Subcutaneous adipose tissue (tissue), 4 donors: ENCODE results near the gene CREB3L2. TPM values are rescaled to one million over a fixed set of nuclear protein-coding genes. Genes with fewer than 3 reads are reported as not detected.

Experiments
- total RNA-seq, 4 donors: library from RNA; depleted of rRNA; stranded (reverse); fragments of >200 nt; gene quantifications; one replicate each; pipeline ENCODE4 v1.1.0, GENCODE V29; 2016
- TF ChIP-seq, protein P1 (sequence below): fragments of 450-650 bp; IDR thresholded peaks from one replicate; pipeline ENCODE4 v1.5.1; 2016; ENCODE audit warnings: low read depth, mild to moderate bottlenecking, control low read depth, antibody characterized with exemption, moderate library complexity

CREB3L2 gene
- total RNA-seq, 4 donors from 2014 or later = 26.9 to 78.4 (median 30.8) TPM

DNA sequence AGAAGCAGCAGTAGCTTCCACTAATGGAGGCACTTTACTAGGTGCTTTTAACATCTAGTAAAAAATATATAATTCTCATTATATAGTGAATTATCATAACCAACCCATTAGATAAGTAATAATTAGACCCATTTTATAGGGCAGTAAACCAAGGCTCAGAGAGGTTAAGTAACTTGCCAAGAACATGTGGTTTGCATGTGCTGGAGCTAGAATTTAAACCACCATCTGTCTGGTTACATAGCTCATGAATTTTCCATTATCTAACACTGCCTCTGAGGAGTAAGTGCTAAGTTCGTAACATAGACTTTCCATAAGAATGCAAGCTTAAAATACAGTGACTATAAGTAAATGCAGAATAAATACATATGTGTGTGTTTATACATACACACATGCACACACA lies 41.9 kb downstream of the CREB3L2 start:
- TF ChIP-seq, protein P1, sequence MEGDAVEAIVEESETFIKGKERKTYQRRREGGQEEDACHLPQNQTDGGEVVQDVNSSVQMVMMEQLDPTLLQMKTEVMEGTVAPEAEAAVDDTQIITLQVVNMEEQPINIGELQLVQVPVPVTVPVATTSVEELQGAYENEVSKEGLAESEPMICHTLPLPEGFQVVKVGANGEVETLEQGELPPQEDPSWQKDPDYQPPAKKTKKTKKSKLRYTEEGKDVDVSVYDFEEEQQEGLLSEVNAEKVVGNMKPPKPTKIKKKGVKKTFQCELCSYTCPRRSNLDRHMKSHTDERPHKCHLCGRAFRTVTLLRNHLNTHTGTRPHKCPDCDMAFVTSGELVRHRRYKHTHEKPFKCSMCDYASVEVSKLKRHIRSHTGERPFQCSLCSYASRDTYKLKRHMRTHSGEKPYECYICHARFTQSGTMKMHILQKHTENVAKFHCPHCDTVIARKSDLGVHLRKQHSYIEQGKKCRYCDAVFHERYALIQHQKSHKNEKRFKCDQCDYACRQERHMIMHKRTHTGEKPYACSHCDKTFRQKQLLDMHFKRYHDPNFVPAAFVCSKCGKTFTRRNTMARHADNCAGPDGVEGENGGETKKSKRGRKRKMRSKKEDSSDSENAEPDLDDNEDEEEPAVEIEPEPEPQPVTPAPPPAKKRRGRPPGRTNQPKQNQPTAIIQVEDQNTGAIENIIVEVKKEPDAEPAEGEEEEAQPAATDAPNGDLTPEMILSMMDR = no peak

DNA sequence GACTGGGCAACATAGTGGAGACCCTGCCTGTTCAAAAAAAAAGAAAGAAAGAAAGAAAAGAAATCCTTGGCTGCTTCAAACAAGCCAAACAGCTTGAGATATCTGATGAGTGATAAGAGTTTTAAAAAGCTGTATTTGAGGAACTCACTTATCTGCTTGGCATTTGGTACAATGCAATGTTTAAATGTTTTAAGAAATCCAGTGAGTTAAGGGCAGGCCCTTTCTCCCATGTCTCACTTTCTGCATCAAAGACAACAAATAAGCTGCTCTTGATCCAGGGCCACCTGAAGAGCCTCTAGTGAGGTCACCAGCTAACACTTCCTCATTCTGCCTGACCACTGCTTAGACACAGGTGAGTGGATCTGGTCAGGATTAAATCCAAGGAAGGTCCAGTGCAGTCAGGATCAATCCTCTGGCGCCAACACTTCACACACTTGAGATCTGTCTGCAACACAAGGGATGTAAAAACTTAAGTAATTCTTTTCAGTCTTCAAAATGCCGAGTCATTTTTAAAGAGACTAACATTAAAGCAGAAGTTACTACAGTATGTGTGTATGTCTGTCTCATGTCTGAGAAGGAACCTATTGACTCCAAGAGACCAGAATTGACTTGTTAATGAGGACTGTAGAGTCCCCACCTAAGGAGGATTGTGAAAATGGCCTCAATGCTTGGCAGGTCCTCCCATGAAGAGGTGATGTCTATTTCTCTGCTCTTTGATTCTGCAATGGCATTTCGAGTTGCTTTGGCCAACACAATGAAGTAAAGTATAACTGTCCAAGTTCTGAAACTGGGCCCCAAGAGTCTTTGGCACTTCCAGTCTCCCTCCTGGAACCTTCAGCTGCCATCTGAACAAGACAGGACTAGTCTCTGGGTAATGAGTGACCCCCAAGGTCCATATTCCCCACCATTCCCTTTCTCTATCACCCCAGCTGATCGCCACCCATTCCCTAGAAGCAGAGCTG lies 43.1 kb downstream of the CREB3L2 start:
- TF ChIP-seq, protein P1 = no peak

DNA sequence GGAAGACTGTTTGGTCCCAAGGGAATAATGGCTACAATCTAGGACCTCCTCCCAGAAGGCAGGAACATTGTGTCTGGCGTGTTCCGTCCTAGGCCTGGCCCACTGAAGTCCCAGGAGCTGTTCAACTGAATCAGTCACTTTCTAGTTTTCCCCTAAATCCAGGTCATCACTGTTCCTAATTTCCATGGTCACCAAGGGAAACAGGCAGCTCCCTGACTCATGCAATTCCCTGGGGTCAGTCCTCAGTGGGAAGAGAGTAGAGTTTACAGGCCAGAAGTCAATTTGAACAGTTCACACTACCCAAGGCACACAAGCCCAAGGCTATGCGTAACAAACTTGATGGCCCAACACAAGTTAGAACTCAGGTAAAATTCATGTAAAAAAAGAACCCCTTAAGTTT lies 44.0 kb downstream of the CREB3L2 start:
- TF ChIP-seq, protein P1 = no peak

DNA sequence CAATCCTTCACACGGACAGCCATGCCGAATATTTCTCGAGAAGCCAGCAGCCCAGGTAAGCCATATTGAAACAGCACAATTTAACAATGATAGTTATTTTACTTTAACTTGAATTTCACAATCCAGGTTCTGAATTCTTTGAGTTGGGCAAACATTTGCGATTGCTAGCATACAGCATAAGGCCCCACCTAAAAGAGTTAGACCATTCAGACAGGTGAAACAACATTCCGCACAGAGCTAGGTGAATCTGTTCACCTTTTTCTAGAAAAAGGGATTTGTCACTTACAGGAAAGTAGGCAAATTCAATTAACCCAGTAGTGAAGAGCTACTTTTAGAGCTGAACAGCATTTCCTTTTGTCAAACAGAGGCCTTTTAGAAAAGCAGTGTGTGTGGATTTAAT lies 45.3 kb downstream of the CREB3L2 start:
- TF ChIP-seq, protein P1 = no peak

DNA sequence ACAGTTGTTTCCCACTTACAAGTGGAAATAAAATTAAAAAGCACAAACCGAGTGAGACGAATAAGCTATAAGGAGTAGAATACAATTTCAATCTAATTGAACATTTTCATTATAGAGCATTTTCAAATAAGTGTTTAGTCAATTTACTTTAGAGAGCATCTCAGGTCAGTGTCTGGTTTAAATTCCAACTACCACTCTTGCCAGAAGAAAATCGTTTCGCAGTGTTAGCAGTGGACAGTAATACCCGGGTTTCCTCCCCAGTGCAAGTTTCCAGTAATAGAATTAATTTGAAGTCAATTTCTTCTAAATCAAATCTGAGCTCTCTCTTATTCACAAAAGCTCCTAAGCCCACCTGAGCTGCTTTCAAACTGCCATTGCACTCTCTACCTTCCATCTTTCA lies 45.7 kb downstream of the CREB3L2 start:
- TF ChIP-seq, protein P1 = no peak

DNA sequence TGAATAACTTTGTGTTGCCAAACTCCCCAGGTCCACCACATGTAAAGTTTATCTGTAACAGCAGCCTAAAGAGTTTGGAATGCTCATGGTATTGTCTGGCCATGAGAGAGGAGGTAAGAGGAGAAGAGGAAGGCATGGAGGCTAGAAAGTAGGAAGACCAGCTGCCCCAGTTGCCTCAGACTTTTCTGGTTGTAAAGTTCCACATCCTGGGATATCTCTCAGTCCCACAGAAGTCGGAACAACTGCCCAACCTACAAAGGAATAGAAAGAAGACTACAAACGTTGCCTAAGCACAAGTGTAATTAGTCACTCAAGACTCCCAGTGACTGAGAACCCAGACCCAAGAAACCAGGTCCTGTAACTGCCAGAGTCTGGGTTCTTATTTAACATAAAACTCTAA lies 47.3 kb downstream of the CREB3L2 start:
- TF ChIP-seq, protein P1 = no peak

DNA sequence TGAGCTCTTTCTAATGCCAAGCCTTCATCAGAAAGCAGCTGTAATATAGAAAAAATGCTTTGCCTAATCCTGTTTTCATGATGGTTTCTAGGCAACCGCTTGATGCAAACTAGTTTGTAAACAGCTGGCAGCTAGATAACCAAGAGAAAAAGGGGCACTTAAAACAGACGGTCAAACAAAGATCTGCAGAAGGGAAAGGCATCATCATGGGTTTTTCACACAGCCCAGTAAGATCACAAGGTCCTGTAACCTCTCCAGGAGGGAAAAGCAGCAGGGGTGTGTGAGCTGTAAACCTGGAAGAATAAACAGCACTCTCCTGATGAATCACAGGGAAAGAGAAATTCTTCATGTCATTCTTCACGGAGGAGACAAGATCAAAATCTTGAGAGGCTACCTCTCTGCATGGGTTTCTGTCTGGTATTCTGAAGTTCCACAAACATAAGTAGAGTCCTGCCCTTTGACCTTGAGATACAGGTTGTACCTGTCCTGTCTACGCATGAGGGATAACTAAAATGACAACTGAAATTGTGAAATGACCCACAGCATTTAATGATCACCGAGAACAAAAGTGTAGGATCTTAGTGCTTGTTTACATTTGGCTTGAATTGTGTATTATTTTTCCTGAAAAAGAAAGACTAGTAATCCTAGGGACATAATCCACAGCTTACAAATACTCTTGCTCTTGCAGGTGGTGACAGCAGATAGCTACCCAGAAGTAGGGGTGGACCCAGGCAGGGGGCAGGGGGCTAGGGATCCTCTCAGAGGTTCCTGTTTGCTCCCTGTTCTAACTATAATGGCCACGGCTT lies 48.0 kb downstream of the CREB3L2 start:
- TF ChIP-seq, protein P1 = no peak
